ENCODE data around the gene NNMT. TPM values are rescaled to one million over a fixed set of nuclear protein-coding genes. Genes with fewer than 3 reads are reported as not detected.

The NNMT gene
- total and polyA plus RNA-seq, 2 donors (not counting 3 experiments of a cell fraction or from before 2014, with no cell fraction given): 330 to 454 TPM

- Histone ChIP-seq H3K79me2 (ENCODE audit: control insufficient read depth, insufficient read depth, low read length) (peaks cover 83% of the 10 kb centered on the region), H3K4me1 (ENCODE audit: control insufficient read depth, extremely low read depth, insufficient read depth, low read length) (peaks cover 46% of the 10 kb centered on the region), H3K9ac (replicated peaks; ENCODE audit: extremely low read depth, insufficient read depth, low read length) (no peak overlapping the region), H3K4me3 (replicated peaks in 1 of 3; ENCODE audit: insufficient read depth in 1 of 3, low read depth in 1 of 3, low read length in 3 of 3) (no peak overlapping the region), H4K20me1 (replicated peaks; ENCODE audit: control insufficient read depth, extremely low read depth, insufficient read depth, low read length) (no peaks in the 10 kb centered on the region), H3K36me3 (ENCODE audit: control insufficient read depth in 2 of 2, extremely low read depth in 1 of 2, insufficient read depth in 2 of 2, low read length in 2 of 2) (peaks cover 4 to 6% of the 10 kb centered on the region in 2 experiments), H2AFZ (ENCODE audit: low read depth, low read length) (no peak overlapping the region), H3K9me1 (replicated peaks; ENCODE audit: control insufficient read depth, extremely low read depth, insufficient read depth, low read length) (no peaks in the 10 kb centered on the region), H3K4me2 (ENCODE audit: insufficient read depth, low read length) (no peak overlapping the region), H3K27ac (ENCODE audit: insufficient read depth, low read depth, low read length) (no peak overlapping the region), H3K27me3 (ENCODE audit: control insufficient read depth in 2 of 2, insufficient read depth in 2 of 2, low read length in 2 of 2) (no peaks in the 10 kb centered on the region), H3K9me3 (replicated peaks; ENCODE audit: control insufficient read depth, insufficient read depth, low read length) (no peaks in the 10 kb centered on the region)
- TF ChIP-seq POLR2AphosphoS5 (IDR thresholded peaks at IDR 0.05; ENCODE audit: insufficient read depth, low read depth, low read length) (no peak), EZH2 (IDR thresholded peaks at IDR 0.05; ENCODE audit: borderline replicate concordance, low read depth, low read length, severe bottlenecking) (no peak), GATA2 (IDR thresholded peaks at IDR 0.05; ENCODE audit: insufficient read depth, insufficient read length, low read depth, low read length) (no peak), FOS (IDR thresholded peaks at IDR 0.05; ENCODE audit: borderline replicate concordance, insufficient read depth, low read length) (no peak), MAX (IDR thresholded peaks at IDR 0.05; ENCODE audit: insufficient read depth, insufficient read length) (no peak), CTCF (IDR thresholded peaks at IDR 0.05; ENCODE audit: extremely low read depth in 1 of 2, insufficient read depth in 1 of 2, low read depth in 1 of 2, low read length in 2 of 2) (no peak), POLR2A (IDR thresholded peaks at IDR 0.05; ENCODE audit: low read depth, low read length) (no peak), JUN (IDR thresholded peaks at IDR 0.05; ENCODE audit: borderline replicate concordance, insufficient read depth, insufficient read length, low read depth) (no peak), MYC (IDR thresholded peaks at IDR 0.05; ENCODE audit: low read depth, low read length) (no peak)
- ChIA-PET POLR2A (interaction anchor here (0.8 to 1.3 kb wide), 2 partner anchors 8 to 13 kb away, joined by 3 to 9 read pairs; partner anchors contain the start of gene NNMT), CTCF (interaction anchor here (1.2 to 2.1 kb wide), 4 partner anchors 8 to 23 kb away, joined by 4 to 9 read pairs (median 5); partner anchors contain the start of gene NNMT)
- FAIRE-seq: no peak
- BruUV-seq (replicated peaks): no TSS peak
- DNase-seq (ENCODE audit: low read depth, low spot score): no peak
- intact Hi-C loops (cut with micrococcal nuclease) (no loop called here), dilution Hi-C loops (cut with MboI; ENCODE audit: extremely low pct_ligation_motif_present, low sequenced_read_pairs) (no loop called here)
Observed at GRCh38 chr11:114304065-114304464, 7.9 kb downstream of the NNMT start.

Measured in endothelial cell of umbilical vein (primary cell).